GM12878 (cell line): Measurements from ENCODE around the gene DNAJB6. TPM values are rescaled to one million over a fixed set of nuclear protein-coding genes. Genes with fewer than 3 reads are reported as not detected.

Source experiments
- ATAC-seq: fragments of 200-7000 bp; cut with Tn5 transposase; 3 replicates; pipeline ENCODE4 v1.9.1; 2020; ENCODE audit warnings: mild to moderate bottlenecking, moderate library complexity
- BruUV-seq: library from RNA; stranded (reverse); fragments of 400-500 nt; replicated peaks from 2 replicates; lab custom pipeline; 2021; lab: Mats Ljungman, UMichigan
- CTCF ChIA-PET: fragments of 300-600 bp; sonication (Branson Sonifier 250); formaldehyde crosslinking; extraction: SDS; loops from one replicate; lab custom pipeline; 2021; ENCODE audit warnings: inconsistent platforms; lab: Yijun Ruan, JAX
- POLR2A ChIA-PET: fragments of 350-600 bp; formaldehyde crosslinking; extraction: SDS; loops from one replicate; lab custom pipeline; 2021; ENCODE audit warnings: inconsistent platforms; lab: Charles Lee
- RAD21 ChIA-PET: fragments of 300-600 bp; sonication (Branson Sonifier 250); formaldehyde crosslinking; loops from one replicate; lab custom pipeline; 2023; ENCODE audit warnings: antibody characterized with exemption; ENCODE audit not compliant: unreplicated experiment; lab: Charles Lee
- SMC1A ChIA-PET: fragments of 300-600 bp; sonication (Branson Sonifier 250); formaldehyde crosslinking; loops from one replicate; lab custom pipeline; 2023; ENCODE audit not compliant: unreplicated experiment, uncharacterized antibody; lab: Charles Lee
- DNase-seq: peaks from one replicate; pipeline ENCODE4 v3.0.0-alpha.2; 2011; ENCODE audit warnings: low read depth, low spot score
- FAIRE-seq: peaks from 3 replicates; lab custom pipeline; 2011; peaks lifted over from hg19 to GRCh38; lab: Jason Lieb, UNC
- H2AFZ ChIP-seq: 2 replicates; pipeline ENCODE4 v1.6.0; 2011; ENCODE audit warnings: low read depth, low read length, control low read depth; ENCODE audit not compliant: control insufficient read depth
- H3K27ac ChIP-seq: 2 replicates; pipeline ENCODE4 v1.5.1; 2011; ENCODE audit warnings: control low read depth; ENCODE audit not compliant: control insufficient read depth, insufficient read depth
- H3K27me3 ChIP-seq, 2 experiments: replicated peaks in 1 of 2; 2 replicates each; pipeline versions ENCODE4 v1.6.0 to v1.6.1; 2011; ENCODE audit warnings: low read length in 1 of 2; ENCODE audit not compliant: control insufficient read depth in 2 of 2, insufficient read depth in 2 of 2
- H3K36me3 ChIP-seq, 2 experiments: 2 replicates each; pipeline ENCODE4 v1.5.1; 2011; ENCODE audit warnings: low read length in 1 of 2; ENCODE audit not compliant: control insufficient read depth in 2 of 2, insufficient read depth in 2 of 2
- H3K4me1 ChIP-seq: 2 replicates; pipeline ENCODE4 v1.6.1; 2011; ENCODE audit warnings: mild to moderate bottlenecking, low read length, moderate library complexity, mixed read lengths; ENCODE audit not compliant: control insufficient read depth, insufficient read depth
- H3K4me2 ChIP-seq: 2 replicates; pipeline ENCODE4 v1.6.0; 2011; ENCODE audit warnings: control low read depth; ENCODE audit not compliant: control insufficient read depth, insufficient read depth
- H3K4me3 ChIP-seq: fragments of 200-600 bp; sonication (generic); 2 replicates; pipeline ENCODE4 v1.5.1; 2016
- H3K79me2 ChIP-seq: 2 replicates; pipeline ENCODE4 v1.6.0; 2011; ENCODE audit warnings: low read length; ENCODE audit not compliant: control insufficient read depth, insufficient read depth
- H3K9ac ChIP-seq: 2 replicates; pipeline ENCODE4 v1.8.0; 2011; ENCODE audit warnings: low read length, control low read depth, mixed read lengths; ENCODE audit not compliant: control insufficient read depth, insufficient read depth
- H3K9me3 ChIP-seq: replicated peaks from 3 replicates; pipeline ENCODE4 v1.5.1; 2011; ENCODE audit warnings: mild to moderate bottlenecking, low read length; ENCODE audit not compliant: control insufficient read depth, insufficient read depth
- H4K20me1 ChIP-seq: 2 replicates; pipeline ENCODE4 v1.6.0; 2011; ENCODE audit not compliant: control insufficient read depth, insufficient read depth
- CBX3 ChIP-seq: fragments of 200-600 bp; sonication (generic); IDR thresholded peaks from 2 replicates; pipeline ENCODE4 v1.6.1; 2016; ENCODE audit warnings: low read depth, borderline replicate concordance
- FOXK2 ChIP-seq: fragments of 450-650 bp; IDR thresholded peaks from 2 replicates; pipeline ENCODE4 v1.6.1; 2017; ENCODE audit warnings: mild to moderate bottlenecking, moderate library complexity
- PAX8 ChIP-seq: fragments of 450-650 bp; IDR thresholded peaks from 2 replicates; pipeline ENCODE4 v1.6.1; 2017; ENCODE audit warnings: mild to moderate bottlenecking, moderate library complexity
- RELA ChIP-seq: fragments of 450-650 bp; IDR thresholded peaks from 2 replicates; pipeline ENCODE4 v1.8.0; 2014; ENCODE audit warnings: borderline replicate concordance; ENCODE audit not compliant: partially characterized antibody
- WGBS: methylation state at CpG from one replicate; pipeline ENCODE4 v1.1.6; 2016; ENCODE audit warnings: low lambda C conversion rate; ENCODE audit not compliant: insufficient replicate concordance, insufficient coverage; ENCODE audit errors: missing lambda C conversion rate; 5-methylcytosine and 5-hydroxymethylcytosine counted together
- in situ Hi-C: fragments of 300-500 bp; cut with MboI; formaldehyde crosslinking; loops from 9 replicates; pipeline ENCODE4 v1.14.3; 2018; ENCODE audit warnings: mixed read lengths
- intact Hi-C: fragments of 100-400 bp; cut with micrococcal nuclease; formaldehyde crosslinking; loops from one replicate; pipeline ENCODE4 v1.14.2; 2022; ENCODE audit not compliant: unreplicated experiment
- polyA plus RNA-seq, 11 experiments: library from polyadenylated mRNA; depleted of rRNA in 4 of 11; unstranded in 6 of 11; stranded (reverse) in 5 of 11; fragments of >200 nt; fragmentation: Nextera tagmentation in 4 of 11; fragmentation: Illumina TruSeq in 1 of 11; extraction: Ambion mirVana in 4 of 11; extraction: Trizol in 1 of 11; gene quantifications; 1 replicate in 1 of 11; 2 replicates in 10 of 11; pipeline versions ENCODE4 v1.2.1 to v1.2.3, GENCODE V29; 2011 to 2016; ENCODE audit warnings: inconsistent platforms in 2 of 11, missing spikeins in 2 of 11, low read depth in 1 of 11
- total RNA-seq, 4 experiments: library from RNA; depleted of rRNA in 3 of 4; stranded (reverse); fragments of >200 nt in 3 of 4; fragmentation: Illumina TruSeq in 1 of 4; extraction: Trizol in 1 of 4; gene quantifications; 2 replicates each; pipeline versions ENCODE4 v1.2.1 to v1.2.3, GENCODE V29; 2013 to 2021
- TF ChIP-seq, protein P1 (sequence below): IDR thresholded peaks from 2 replicates; pipeline ENCODE4 v1.6.1; 2012; ENCODE audit warnings: low read depth, low read length, improper control_type of control experiment
- TF ChIP-seq, protein P2 (sequence below): IDR thresholded peaks from 2 replicates; pipeline ENCODE4 v1.6.1; 2012; ENCODE audit warnings: improper control_type of control experiment, low read depth, low read length; ENCODE audit not compliant: insufficient replicate concordance

The DNAJB6 gene
- total and polyA plus RNA-seq, 10 of the 15 experiments (the other 5 are each of a cell fraction or from before 2014, with no cell fraction given), result 34.5 to 117 (median 53.1) TPM

DNA sequence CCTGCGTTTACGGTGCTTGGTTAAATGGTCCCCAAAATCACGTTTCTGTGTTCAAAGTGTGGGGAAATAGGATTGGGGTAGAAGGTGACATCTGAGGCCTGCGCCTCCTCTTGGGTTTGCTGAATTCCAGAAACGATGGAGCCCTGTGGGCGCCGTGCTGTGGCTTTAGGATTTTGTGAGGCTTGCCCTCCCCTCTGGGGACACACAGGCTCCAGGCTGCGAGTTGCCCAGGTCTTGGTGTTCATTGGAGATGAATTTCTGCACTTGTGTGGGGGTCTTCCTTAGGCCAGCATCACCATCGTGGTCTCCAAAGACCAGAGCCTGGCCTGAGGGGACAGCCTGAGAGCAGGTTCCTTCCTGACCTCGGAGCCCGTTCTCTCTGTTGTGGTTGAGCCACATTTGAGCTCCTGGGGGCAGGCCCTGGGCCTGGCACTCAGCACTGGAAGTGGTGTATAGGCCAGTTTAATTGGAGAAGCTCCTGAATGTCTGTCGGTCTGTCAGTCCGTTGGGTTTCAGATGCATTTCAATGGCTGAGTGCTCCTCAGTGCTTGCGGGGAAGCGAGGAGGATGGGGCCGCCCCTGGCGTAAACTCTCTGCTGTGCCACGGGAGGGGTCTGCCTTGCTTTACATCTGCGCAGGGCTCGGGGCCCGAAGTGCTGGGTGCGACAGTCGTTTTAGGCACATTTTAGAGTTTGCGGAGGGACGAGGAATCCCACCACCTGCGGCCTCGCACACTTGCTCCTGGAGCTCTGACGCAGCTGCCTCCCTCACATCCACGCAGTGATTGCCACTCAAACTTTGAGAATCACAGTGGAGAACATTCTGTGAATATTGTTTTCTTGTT is 71.7 kb downstream of the DNAJB6 start:
- no peaks in the 10 kb centered on the region for H3K27me3 ChIP-seq
- FAIRE-seq, result no peak
- H3K27ac ChIP-seq, result no peak overlapping the region
- H3K36me3 ChIP-seq, result peaks cover 4 to 18% of the 10 kb centered on the region in 2 experiments; a peak in 3 of 4 replicates
- RAD21 ChIA-PET, result no interaction called here
- BruUV-seq, result no TSS peak
- no peak overlapping the region for H3K4me3 ChIP-seq
- H3K4me2 ChIP-seq, result no peak overlapping the region
- no peaks in the 10 kb centered on the region for H3K4me1 ChIP-seq
- H3K79me2 ChIP-seq, result no peaks in the 10 kb centered on the region
- CTCF ChIA-PET, result no interaction called here
- SMC1A ChIA-PET, result no interaction called here
- ATAC-seq, result no peak
- POLR2A ChIA-PET, result no interaction called here
- TF ChIP-seq, protein P1, sequence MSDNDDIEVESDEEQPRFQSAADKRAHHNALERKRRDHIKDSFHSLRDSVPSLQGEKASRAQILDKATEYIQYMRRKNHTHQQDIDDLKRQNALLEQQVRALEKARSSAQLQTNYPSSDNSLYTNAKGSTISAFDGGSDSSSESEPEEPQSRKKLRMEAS, result no peak
- TF ChIP-seq, protein P2, sequence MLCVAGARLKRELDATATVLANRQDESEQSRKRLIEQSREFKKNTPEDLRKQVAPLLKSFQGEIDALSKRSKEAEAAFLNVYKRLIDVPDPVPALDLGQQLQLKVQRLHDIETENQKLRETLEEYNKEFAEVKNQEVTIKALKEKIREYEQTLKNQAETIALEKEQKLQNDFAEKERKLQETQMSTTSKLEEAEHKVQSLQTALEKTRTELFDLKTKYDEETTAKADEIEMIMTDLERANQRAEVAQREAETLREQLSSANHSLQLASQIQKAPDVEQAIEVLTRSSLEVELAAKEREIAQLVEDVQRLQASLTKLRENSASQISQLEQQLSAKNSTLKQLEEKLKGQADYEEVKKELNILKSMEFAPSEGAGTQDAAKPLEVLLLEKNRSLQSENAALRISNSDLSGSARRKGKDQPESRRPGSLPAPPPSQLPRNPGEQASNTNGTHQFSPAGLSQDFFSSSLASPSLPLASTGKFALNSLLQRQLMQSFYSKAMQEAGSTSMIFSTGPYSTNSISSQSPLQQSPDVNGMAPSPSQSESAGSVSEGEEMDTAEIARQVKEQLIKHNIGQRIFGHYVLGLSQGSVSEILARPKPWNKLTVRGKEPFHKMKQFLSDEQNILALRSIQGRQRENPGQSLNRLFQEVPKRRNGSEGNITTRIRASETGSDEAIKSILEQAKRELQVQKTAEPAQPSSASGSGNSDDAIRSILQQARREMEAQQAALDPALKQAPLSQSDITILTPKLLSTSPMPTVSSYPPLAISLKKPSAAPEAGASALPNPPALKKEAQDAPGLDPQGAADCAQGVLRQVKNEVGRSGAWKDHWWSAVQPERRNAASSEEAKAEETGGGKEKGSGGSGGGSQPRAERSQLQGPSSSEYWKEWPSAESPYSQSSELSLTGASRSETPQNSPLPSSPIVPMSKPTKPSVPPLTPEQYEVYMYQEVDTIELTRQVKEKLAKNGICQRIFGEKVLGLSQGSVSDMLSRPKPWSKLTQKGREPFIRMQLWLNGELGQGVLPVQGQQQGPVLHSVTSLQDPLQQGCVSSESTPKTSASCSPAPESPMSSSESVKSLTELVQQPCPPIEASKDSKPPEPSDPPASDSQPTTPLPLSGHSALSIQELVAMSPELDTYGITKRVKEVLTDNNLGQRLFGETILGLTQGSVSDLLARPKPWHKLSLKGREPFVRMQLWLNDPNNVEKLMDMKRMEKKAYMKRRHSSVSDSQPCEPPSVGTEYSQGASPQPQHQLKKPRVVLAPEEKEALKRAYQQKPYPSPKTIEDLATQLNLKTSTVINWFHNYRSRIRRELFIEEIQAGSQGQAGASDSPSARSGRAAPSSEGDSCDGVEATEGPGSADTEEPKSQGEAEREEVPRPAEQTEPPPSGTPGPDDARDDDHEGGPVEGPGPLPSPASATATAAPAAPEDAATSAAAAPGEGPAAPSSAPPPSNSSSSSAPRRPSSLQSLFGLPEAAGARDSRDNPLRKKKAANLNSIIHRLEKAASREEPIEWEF, result no peak
- no peak for TF ChIP-seq FOXK2
- TF ChIP-seq PAX8, result no peak
- no peak for TF ChIP-seq CBX3
- TF ChIP-seq RELA, result no peak
- 96% methylated on average over 29 of the region's 29 CpGs for WGBS
- H2AFZ ChIP-seq, result no peak overlapping the region
- H3K9me3 ChIP-seq, result no peaks in the 10 kb centered on the region
- no peak for DNase-seq
- in situ Hi-C loops, result no loop called here
- intact Hi-C loops, result no loop called here
- H3K9ac ChIP-seq, result no peak overlapping the region
- no peaks in the 10 kb centered on the region for H4K20me1 ChIP-seq
